Fibroblast of skin of right biceps (primary cell): ENCODE results near the gene YWHAH.

Experiments used
- DNase-seq: peaks from one replicate; pipeline ENCODE4 v3.0.0-alpha.2; 2013

Gene YWHAH

GRCh38 chr22:31983911-31984656 lies 39.7 kb downstream of the YWHAH start:
- no peak for DNase-seq

- no peak for DNase-seq
Measured at GRCh38 chr22:31987218-31987617, 42.9 kb downstream of the YWHAH start.

DNA sequence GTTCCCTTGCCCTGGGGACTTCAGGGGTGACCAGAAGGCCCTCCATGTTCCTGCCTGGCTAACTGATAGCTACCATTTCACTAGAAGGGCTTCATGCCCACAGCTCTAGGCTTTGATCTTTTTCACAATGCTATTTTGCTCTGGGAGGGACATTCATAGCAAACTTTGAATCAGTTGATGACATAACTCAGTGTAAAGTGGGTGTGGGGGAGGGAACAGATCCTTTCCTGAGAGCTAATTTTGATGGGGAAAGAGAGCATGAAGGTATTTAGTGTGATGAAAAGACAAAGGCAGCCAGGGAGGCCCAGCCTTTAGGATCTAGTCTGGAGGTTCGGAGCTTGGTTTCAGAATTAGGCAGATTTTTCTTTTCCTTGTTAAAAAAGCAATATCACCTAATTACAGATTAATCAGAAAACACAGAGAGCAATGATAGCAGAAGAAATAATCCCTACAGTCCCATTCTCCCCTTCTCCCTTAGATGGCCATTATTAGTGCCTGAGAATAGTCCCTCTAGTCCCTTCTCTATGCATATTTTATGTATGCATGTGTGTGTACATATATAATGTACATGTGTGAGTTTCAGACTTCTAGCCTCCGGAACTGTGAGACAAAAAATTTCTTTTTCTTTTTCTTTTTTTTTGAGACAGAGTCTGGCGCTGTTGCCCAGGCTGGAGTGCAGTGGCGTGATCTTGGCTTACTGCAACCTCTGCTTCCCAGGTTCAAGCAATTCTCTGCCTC lies 46.9 kb downstream of the YWHAH start:
- no peak for DNase-seq

DNA sequence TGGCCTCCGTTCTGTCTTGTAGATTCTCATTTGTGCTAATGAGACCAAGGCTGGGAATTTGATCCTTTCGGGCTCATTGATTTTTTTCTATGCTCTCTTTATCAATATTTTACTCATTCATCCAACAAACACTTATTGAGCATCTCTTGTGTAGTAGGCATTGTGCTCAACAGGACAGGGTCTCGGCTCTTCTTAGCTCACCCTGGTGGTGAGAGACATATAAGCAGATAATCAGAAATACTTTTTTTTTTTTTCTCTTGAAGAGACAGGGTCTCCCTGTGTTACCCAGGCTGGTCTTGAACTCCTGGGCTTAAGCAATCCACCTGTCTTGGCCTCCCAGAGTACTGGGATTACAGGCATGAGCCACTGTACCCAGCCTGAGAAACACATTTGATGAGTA lies 50.7 kb downstream of the YWHAH start:
- no peak for DNase-seq

GRCh38 chr22:31995807-31996206 lies 51.5 kb downstream of the YWHAH start:
- no peak for DNase-seq

- no peak for DNase-seq
Measured at GRCh38 chr22:31998784-31999385, 54.5 kb downstream of the YWHAH start.

- no peak for DNase-seq
Measured at GRCh38 chr22:32000181-32000580, 55.8 kb downstream of the YWHAH start.

GRCh38 chr22:32005453-32005852 lies 61.1 kb downstream of the YWHAH start:
- DNase-seq, result peak; percentile 17
